ENCODE results near the gene CACNB2.

GRCh38 chr10:18367840-18368239, 227.6 kb downstream of the CACNB2 start:
- TF ChIP-seq MAX (IDR thresholded peaks at IDR 0.05; ENCODE audit: low read depth, low read length) (no peak), CTCF (IDR thresholded peaks at IDR 0.05; ENCODE audit: low read depth, low read length) (no peak), POLR2A (IDR thresholded peaks at IDR 0.05; ENCODE audit: extremely low read depth, insufficient read length) (no peak)

All from NB4 (cell line).